NB4 (cell line): ENCODE results near the gene LSM4.

ENCODE experiments used
- POLR2A ChIP-seq: IDR thresholded peaks from 2 replicates; pipeline ENCODE4 v1.6.1; 2011; ENCODE audit warnings: mild to moderate bottlenecking; ENCODE audit not compliant: insufficient read length; ENCODE audit errors: extremely low read depth
- TF ChIP-seq, protein P1 (sequence below): IDR thresholded peaks from one replicate; pipeline ENCODE4 v1.5.1; 2012; ENCODE audit warnings: low read depth, low read length
- TF ChIP-seq, protein P2 (sequence below): IDR thresholded peaks from 2 replicates; pipeline ENCODE4 v1.6.1; 2011; ENCODE audit warnings: low read depth, low read length

DNA sequence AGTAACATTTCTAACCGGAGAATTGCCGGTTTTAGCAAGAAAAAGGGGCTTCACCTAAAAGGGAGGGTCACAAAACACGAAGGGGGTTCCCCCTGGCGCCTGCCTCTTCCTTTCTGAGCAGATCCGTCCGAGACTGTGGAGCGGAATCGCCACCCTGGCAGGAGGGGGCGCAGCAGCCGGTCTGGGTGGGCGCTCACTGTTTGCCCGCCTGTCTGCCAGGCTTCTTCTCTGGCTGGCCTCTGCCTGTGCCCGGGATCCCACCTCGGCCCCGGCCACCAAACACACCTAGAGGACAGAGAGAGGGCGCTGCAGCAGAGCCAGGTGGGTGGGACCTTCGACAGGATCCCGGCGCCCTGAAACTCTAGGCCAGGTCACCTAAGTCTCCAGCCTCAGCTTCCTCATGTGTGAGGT lies 15.6 kb downstream of the LSM4 start:
- TF ChIP-seq, protein P1, sequence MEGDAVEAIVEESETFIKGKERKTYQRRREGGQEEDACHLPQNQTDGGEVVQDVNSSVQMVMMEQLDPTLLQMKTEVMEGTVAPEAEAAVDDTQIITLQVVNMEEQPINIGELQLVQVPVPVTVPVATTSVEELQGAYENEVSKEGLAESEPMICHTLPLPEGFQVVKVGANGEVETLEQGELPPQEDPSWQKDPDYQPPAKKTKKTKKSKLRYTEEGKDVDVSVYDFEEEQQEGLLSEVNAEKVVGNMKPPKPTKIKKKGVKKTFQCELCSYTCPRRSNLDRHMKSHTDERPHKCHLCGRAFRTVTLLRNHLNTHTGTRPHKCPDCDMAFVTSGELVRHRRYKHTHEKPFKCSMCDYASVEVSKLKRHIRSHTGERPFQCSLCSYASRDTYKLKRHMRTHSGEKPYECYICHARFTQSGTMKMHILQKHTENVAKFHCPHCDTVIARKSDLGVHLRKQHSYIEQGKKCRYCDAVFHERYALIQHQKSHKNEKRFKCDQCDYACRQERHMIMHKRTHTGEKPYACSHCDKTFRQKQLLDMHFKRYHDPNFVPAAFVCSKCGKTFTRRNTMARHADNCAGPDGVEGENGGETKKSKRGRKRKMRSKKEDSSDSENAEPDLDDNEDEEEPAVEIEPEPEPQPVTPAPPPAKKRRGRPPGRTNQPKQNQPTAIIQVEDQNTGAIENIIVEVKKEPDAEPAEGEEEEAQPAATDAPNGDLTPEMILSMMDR: no peak
- no peak for TF ChIP-seq POLR2A
- TF ChIP-seq, protein P2, sequence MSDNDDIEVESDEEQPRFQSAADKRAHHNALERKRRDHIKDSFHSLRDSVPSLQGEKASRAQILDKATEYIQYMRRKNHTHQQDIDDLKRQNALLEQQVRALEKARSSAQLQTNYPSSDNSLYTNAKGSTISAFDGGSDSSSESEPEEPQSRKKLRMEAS: no peak
